RPMI8226 (cell line): ENCODE data around the gene CYBA.
"Not testable (repeated sequence)": the region's sequence is repeated elsewhere in the genome, so short reads cannot be mapped to it uniquely, and the experiment has no call there.

ENCODE experiments used
- DNase-seq: peaks from one replicate; pipeline ENCODE4 v3.0.0-alpha.2; 2015

The CYBA gene

GRCh38 chr16:88686062-88686438, 35.2 kb upstream of the CYBA start:
- peak; percentile 84 for DNase-seq

- peak; percentile 77 for DNase-seq
These were observed 34.6 kb upstream of the CYBA start for GRCh38 chr16:88685156-88686061.

GRCh38 chr16:88684569-88685155, 33.8 kb upstream of the CYBA start:
- peak; percentile 66 for DNase-seq

GRCh38 chr16:88681709-88682451, 31.0 kb upstream of the CYBA start:
- DNase-seq = peak; percentile 90

GRCh38 chr16:88681084-88681680, 30.3 kb upstream of the CYBA start:
- peak; percentile 92 for DNase-seq

GRCh38 chr16:88680554-88681083, 29.8 kb upstream of the CYBA start:
- DNase-seq = no peak

GRCh38 chr16:88678224-88678979, 27.5 kb upstream of the CYBA start:
- DNase-seq = no peak

- DNase-seq = no peak
These were observed 26.9 kb upstream of the CYBA start for GRCh38 chr16:88677721-88678120.

- DNase-seq = no peak
These were observed 25.8 kb upstream of the CYBA start for GRCh38 chr16:88676502-88677242.

- no peak for DNase-seq
These were observed 23.0 kb upstream of the CYBA start for GRCh38 chr16:88673716-88674379.

GRCh38 chr16:88672776-88673175, 21.9 kb upstream of the CYBA start:
- no peak for DNase-seq

- no peak for DNase-seq
These were observed 21.0 kb upstream of the CYBA start for GRCh38 chr16:88671806-88672205.

GRCh38 chr16:88669980-88670379, 19.1 kb upstream of the CYBA start:
- DNase-seq = no peak

- DNase-seq = not testable (repeated sequence)
These were observed 18.6 kb upstream of the CYBA start for GRCh38 chr16:88669493-88669892.

- DNase-seq = no peak
These were observed 16.6 kb upstream of the CYBA start for GRCh38 chr16:88667461-88667860.

- no peak for DNase-seq
These were observed 14.7 kb upstream of the CYBA start for GRCh38 chr16:88665570-88665969.

GRCh38 chr16:88665148-88665547, 14.3 kb upstream of the CYBA start:
- no peak for DNase-seq

GRCh38 chr16:88662843-88663606, 12.2 kb upstream of the CYBA start, which contains the start of gene MVD:
Gene MVD, minus strand, starts transcription at chr16:88663091. Its CDS starts 11 bp downstream, at chr16:88663080.
- DNase-seq = peak; percentile 95

GRCh38 chr16:88662222-88662842, 11.5 kb upstream of the CYBA start:
- DNase-seq = no peak
